T-helper 2 cell treated with Interferon-gamma antibody and Interleukin-4, amounts not matched to agents 5 μg/mL and 100 μg/mL, for 36 hours (primary cell): Measurements from ENCODE around the gene DYNC2H1.

Experiments used
- DNase-seq: peaks from one replicate; pipeline ENCODE4 v3.0.0; 2021; ENCODE audit warnings: low spot score
- H3K27ac Mint-ChIP-seq: one replicate; pipeline ENCODE4 v1.8.0; 2021; ENCODE audit warnings: mild to moderate bottlenecking, mixed read lengths
- H3K27me3 Mint-ChIP-seq: one replicate; pipeline ENCODE4 v1.8.0; 2021; ENCODE audit warnings: low read depth, mixed read lengths
- H3K36me3 Mint-ChIP-seq: one replicate; pipeline ENCODE4 v1.8.0; 2021; ENCODE audit warnings: low read depth, mixed read lengths
- H3K4me1 Mint-ChIP-seq: one replicate; pipeline ENCODE4 v1.8.0; 2021; ENCODE audit warnings: low read depth, mixed read lengths
- H3K4me3 Mint-ChIP-seq: one replicate; pipeline ENCODE4 v1.8.0; 2022; ENCODE audit warnings: mild to moderate bottlenecking, moderate library complexity, mixed read lengths
- H3K9me3 Mint-ChIP-seq: one replicate; pipeline ENCODE4 v1.8.0; 2021; ENCODE audit warnings: mixed read lengths

The DYNC2H1 gene

DNA sequence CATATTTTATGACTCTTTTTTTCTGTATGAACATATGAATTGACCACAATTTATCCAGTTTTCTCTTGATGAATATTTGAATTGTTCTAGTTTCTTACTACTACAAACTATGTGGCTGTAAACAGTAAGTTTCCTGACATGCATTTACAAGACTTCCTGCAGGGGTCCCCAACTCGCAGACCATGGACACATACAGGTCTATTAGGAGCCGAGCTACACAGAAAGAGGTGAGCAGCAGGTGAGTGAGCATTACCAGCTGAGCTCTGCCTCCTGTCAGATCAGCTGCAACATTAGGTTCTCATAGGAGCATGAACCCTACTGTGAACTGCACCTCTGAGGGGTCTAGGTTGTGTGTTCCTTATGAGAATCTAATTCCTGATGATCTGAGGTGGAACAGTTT, 379.4 kb downstream of the DYNC2H1 start:
- Mint-ChIP-seq H3K4me1 (peaks cover 8% of the 10 kb centered on the region), H3K4me3 (no peak overlapping the region), H3K36me3 (no peaks in the 10 kb centered on the region), H3K27ac (no peak overlapping the region), H3K27me3 (no peaks in the 10 kb centered on the region), H3K9me3 (no peaks in the 10 kb centered on the region)
- no peak for DNase-seq

DNA sequence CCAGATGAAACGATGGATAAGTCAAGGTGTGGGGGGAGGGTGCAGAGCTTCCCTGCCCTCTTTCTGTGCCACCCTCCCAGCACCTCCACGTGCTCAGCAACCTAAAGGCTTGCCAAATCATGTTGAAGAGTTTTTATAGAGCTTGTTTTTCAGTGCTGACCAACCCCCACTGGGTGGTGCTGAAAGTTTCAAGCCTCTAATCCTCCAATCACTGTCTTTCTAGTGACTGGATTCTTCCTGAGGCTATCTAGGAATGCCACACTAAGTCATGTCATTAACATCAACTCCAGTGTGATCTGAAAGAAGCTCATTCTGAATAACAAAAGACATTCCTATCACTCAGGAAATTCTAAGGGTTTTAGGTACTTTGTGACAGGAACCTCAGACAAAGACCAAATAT, 382.6 kb downstream of the DYNC2H1 start:
- Mint-ChIP-seq H3K36me3 (no peaks in the 10 kb centered on the region), H3K9me3 (no peaks in the 10 kb centered on the region), H3K27me3 (no peaks in the 10 kb centered on the region), H3K27ac (no peak overlapping the region), H3K4me3 (no peak overlapping the region), H3K4me1 (peaks cover 8% of the 10 kb centered on the region)
- no peak for DNase-seq

- Mint-ChIP-seq H3K27me3 (no peaks in the 10 kb centered on the region), H3K9me3 (no peaks in the 10 kb centered on the region), H3K4me3 (no peak overlapping the region), H3K36me3 (no peaks in the 10 kb centered on the region), H3K4me1 (no peaks in the 10 kb centered on the region), H3K27ac (no peak overlapping the region)
- DNase-seq = no peak
Measured at GRCh38 chr11:103494491-103494890, 385.3 kb downstream of the DYNC2H1 start.

GRCh38 chr11:103497268-103497667, 388.0 kb downstream of the DYNC2H1 start:
- DNase-seq = no peak
- Mint-ChIP-seq H3K4me1 (no peaks in the 10 kb centered on the region), H3K9me3 (no peaks in the 10 kb centered on the region), H3K27ac (no peak overlapping the region), H3K4me3 (no peak overlapping the region), H3K27me3 (no peaks in the 10 kb centered on the region), H3K36me3 (no peaks in the 10 kb centered on the region)

DNA sequence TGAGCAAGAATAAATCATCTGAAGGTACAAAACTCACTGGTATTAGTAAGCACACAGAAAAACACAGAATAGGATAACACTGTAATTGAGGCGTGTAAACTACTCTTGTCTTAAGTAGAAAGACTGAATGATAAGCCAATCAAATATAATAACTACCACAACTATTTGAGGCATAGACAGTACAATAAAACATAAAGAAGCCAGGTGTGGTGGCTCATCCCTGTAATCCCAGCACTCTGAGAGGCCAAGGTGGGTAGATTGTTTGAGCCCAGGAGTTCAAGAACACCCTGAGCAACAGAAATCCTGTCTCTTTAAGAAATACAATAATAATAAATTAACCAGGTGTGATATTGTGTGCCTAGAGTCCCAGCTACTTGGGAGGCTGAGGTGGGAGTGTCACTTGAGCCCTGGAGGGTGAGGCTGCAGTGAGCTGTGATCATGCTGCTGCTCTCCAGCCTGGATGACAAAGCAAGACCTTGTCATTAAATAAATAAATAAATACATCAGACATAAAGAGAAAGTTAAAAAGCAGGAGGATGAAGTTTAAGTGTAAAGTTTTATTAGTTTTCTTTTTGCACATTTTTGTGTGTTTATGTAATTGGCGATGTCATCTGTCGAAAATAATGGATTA, 390.6 kb downstream of the DYNC2H1 start:
- DNase-seq = no peak
- Mint-ChIP-seq H3K4me3 (no peak overlapping the region), H3K27ac (no peak overlapping the region), H3K4me1 (no peaks in the 10 kb centered on the region), H3K9me3 (no peaks in the 10 kb centered on the region), H3K27me3 (no peaks in the 10 kb centered on the region), H3K36me3 (no peaks in the 10 kb centered on the region)

GRCh38 chr11:103515283-103515682, 406.1 kb downstream of the DYNC2H1 start:
- Mint-ChIP-seq H3K4me1 (no peaks in the 10 kb centered on the region), H3K27ac (no peak overlapping the region), H3K4me3 (no peak overlapping the region), H3K36me3 (no peaks in the 10 kb centered on the region), H3K27me3 (no peaks in the 10 kb centered on the region), H3K9me3 (no peaks in the 10 kb centered on the region)
- DNase-seq = no peak

GRCh38 chr11:103520792-103521191, 411.6 kb downstream of the DYNC2H1 start:
- no peak for DNase-seq
- Mint-ChIP-seq H3K4me1 (no peaks in the 10 kb centered on the region), H3K27ac (no peak overlapping the region), H3K9me3 (no peaks in the 10 kb centered on the region), H3K4me3 (no peak overlapping the region), H3K36me3 (no peaks in the 10 kb centered on the region), H3K27me3 (no peaks in the 10 kb centered on the region)

- H3K9me3 Mint-ChIP-seq = no peaks in the 10 kb centered on the region
- no peaks in the 10 kb centered on the region for H3K27me3 Mint-ChIP-seq
- DNase-seq = no peak
- no peaks in the 10 kb centered on the region for H3K4me1 Mint-ChIP-seq
- H3K36me3 Mint-ChIP-seq = no peaks in the 10 kb centered on the region
- H3K27ac Mint-ChIP-seq = no peak overlapping the region
- no peak overlapping the region for H3K4me3 Mint-ChIP-seq
Measured at GRCh38 chr11:103525069-103525468, 415.8 kb downstream of the DYNC2H1 start.

GRCh38 chr11:103528046-103528445, 418.8 kb downstream of the DYNC2H1 start:
- Mint-ChIP-seq H3K27ac (no peak overlapping the region), H3K27me3 (no peaks in the 10 kb centered on the region), H3K9me3 (no peaks in the 10 kb centered on the region), H3K4me3 (no peak overlapping the region), H3K36me3 (no peaks in the 10 kb centered on the region), H3K4me1 (no peaks in the 10 kb centered on the region)
- no peak for DNase-seq

GRCh38 chr11:103528596-103528995, 419.4 kb downstream of the DYNC2H1 start:
- no peaks in the 10 kb centered on the region for H3K9me3 Mint-ChIP-seq
- no peaks in the 10 kb centered on the region for H3K4me1 Mint-ChIP-seq
- H3K36me3 Mint-ChIP-seq = no peaks in the 10 kb centered on the region
- no peak overlapping the region for H3K27ac Mint-ChIP-seq
- no peaks in the 10 kb centered on the region for H3K27me3 Mint-ChIP-seq
- no peak overlapping the region for H3K4me3 Mint-ChIP-seq
- DNase-seq = no peak

DNA sequence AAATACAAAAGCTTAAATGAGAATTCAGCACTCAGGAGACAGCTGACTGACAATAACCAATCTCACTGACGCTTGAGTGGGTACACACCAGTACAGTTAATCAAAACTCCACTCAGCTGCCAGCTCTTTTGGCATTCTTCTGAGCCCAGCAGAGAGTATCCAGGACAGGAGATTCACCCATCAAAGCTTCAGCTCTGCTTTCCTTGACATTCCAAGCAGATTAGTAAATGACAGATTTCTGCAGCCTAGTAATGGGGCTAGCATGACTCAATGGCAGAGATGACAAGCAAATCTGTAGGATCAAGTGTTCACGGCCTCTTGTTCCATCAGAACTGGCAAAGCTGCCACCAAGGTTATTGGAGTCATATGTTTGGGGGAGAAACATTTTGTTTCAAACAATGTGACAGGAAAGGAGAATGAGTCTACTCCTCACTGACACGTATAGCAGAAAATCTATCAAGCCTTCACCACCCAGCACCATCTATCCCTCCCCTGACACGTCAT, 420.0 kb downstream of the DYNC2H1 start:
- Mint-ChIP-seq H3K27me3 (no peaks in the 10 kb centered on the region), H3K9me3 (no peaks in the 10 kb centered on the region), H3K27ac (no peak overlapping the region), H3K4me3 (no peak overlapping the region), H3K36me3 (no peaks in the 10 kb centered on the region), H3K4me1 (no peaks in the 10 kb centered on the region)
- no peak for DNase-seq
